Activated effector memory CD4-positive, alpha-beta T cell treated with Interleukin-2 at 50 U/mL for 16 hours (primary cell): ENCODE results near the gene PCNX3.
"Not testable (repeated sequence)": the region's sequence is repeated elsewhere in the genome, so short reads cannot be mapped to it uniquely, and the experiment has no call there.

Experiments used
- DNase-seq: peaks from one replicate; pipeline ENCODE4 v3.0.0-alpha.2; 2020

Gene PCNX3

GRCh38 chr11:65621460-65621859, 5.9 kb downstream of the PCNX3 start:
- DNase-seq = no peak

- no peak for DNase-seq
These were observed 6.4 kb downstream of the PCNX3 start for GRCh38 chr11:65622011-65622410.

GRCh38 chr11:65623177-65623576, 7.6 kb downstream of the PCNX3 start:
- DNase-seq = no peak

- DNase-seq = no peak
These were observed 8.5 kb downstream of the PCNX3 start for GRCh38 chr11:65623852-65624616.

DNA sequence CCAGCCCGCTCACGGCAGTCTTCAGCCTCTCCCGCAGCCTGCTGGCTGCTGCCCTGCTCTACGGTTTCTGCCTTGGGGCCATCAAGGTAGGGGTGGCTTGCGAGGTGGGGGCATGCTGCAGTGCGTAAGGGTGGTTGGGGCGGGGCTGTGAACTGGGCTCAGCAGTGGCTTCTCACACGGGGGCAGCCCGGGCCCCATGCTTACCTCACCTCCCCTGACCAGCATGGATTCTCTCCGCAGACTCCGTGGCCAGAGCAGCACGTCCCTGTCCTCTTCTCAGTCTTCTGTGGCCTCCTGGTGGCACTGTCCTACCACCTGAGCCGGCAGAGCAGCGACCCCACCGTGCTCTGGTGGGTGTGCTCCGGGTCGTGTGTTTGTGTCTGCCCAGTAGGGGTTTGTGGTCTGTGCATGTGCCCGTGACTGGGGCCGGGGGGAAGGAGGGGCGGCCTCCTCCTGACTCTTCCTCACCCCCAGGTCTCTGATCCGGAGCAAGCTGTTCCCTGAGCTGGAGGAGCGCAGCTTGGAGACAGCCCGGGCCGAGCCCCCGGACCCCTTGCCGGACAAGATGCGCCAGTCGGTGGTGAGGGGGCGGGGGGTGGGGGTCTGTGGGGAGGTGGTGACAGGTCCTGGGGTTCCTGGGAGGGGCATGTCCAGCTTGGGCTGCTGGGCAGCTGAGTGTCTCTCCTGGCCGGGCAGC, 9.5 kb downstream of the PCNX3 start:
- DNase-seq = no peak

GRCh38 chr11:65625628-65626342, 10.2 kb downstream of the PCNX3 start:
- peak; percentile 33 for DNase-seq

DNA sequence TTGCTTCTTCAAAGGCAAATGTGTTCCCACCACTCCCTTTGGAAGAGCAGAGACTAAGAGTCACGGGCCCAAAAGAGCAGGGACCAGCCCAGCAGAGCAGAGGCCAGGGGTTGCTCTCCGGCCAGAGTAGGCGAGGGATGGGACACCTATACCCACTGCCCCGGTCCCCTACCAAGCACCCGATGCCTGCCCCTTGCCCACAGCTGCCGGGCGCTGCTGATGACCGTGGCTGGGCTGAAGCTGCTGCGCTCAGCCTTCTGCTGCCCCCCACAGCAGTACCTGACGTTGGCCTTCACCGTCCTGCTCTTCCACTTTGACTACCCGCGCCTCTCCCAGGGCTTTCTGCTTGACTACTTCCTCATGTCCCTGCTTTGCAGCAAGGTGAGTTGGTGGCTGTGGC, 11.6 kb downstream of the PCNX3 start:
- no peak for DNase-seq

GRCh38 chr11:65629579-65629978, 14.0 kb downstream of the PCNX3 start:
- DNase-seq = no peak

DNA sequence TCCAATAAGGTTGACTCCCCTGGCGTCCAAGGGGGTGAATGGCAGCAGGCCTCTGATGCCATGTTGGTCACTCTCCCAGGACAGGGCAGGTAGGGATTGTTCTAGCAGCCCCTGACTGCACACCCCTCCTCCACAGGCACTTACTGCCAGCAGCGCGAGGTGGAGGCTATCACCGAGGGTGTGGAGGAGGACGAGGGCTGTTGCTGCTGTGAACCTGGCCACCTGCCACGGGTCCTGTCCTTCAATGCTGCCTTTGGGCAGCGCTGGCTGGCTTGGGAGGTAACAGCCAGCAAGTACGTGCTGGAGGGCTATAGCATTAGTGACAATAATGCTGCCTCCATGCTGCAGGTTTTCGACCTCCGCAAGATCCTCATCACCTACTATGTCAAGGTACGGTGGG, 14.6 kb downstream of the PCNX3 start:
- no peak for DNase-seq

DNA sequence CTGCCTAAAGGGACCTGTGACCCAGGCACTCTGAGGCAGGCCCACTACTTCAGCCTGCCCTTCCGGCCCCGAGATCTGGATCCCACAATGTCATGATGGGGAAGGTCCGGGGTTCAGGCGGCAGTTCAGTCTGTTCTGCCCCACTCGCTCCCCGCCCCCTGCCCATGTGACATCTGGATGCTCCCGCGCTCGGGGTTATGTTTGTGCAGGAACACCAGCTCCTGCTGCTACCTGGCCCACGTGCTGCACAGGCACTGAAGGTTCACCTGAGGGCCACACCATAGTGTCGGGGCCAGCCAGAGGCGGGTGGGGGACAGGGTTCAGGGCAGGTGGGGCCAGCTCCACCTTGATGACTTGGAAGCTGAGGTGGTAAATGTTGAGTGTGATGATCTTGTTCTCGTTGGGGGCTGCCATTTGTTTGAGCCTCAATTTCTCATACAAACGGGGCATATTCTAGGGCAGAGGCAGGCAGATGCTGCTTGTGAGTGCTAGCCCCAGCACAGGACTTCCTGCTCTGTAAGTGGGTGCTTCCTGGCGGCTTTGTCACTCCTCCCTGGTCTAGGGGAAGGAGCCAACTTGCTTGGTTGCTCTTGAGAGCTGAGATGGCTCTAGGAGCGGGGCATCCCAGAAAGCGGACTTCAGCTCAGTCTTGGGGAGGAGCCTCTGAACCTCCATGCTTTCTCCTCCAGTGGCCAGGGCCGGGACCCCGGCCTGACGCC, 18.0 kb downstream of the PCNX3 start:
- DNase-seq = no peak

DNA sequence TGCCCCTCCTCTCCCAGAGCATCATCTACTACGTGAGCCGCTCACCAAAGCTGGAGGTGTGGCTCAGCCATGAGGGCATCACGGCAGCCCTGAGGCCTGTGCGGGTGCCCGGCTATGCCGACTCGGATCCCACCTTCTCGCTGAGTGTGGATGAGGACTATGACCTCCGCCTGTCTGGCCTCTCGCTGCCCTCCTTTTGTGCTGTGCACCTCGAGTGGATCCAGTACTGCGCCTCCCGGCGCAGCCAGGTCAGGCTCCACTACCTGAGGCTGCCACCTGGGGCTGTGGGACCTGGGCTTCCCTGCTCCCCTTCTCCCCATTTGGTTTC, 18.5 kb downstream of the PCNX3 start:
- no peak for DNase-seq

- DNase-seq = no peak
These were observed 18.9 kb downstream of the PCNX3 start for GRCh38 chr11:65634440-65634839.

GRCh38 chr11:65634905-65635731, 19.5 kb downstream of the PCNX3 start:
- no peak for DNase-seq

GRCh38 chr11:65636108-65637031, 20.8 kb downstream of the PCNX3 start:
- DNase-seq = no peak

GRCh38 chr11:65637032-65637557, 21.5 kb downstream of the PCNX3 start:
- no peak for DNase-seq

- DNase-seq = peak; percentile 65
These were observed 22.3 kb downstream of the PCNX3 start, which contains the start of gene SIPA1 for GRCh38 chr11:65637794-65638419. TSS of gene SIPA1 (plus strand) at chr11:65638101. CDS start at chr11:65640922, 2,821 bp downstream.

DNA sequence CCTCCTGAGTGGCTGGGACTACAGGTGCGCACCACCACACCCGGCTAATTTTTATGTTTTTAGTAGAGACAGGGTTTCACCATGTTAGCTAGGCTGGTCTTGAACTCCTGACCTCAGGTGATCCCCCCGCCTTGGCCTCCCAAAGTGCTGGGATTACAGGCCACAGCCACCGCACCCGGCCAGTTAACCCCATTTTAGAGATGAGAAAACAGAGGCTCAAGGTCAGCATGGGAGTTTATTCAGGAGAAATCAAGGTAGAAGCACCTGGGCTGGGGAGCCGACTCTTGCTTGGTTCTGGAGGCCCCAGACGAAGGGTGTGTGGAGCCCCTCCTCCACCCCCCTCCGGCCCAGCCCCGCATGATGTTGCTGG, 23.6 kb downstream of the PCNX3 start:
- not testable (repeated sequence) for DNase-seq

GRCh38 chr11:65639623-65640482, 24.3 kb downstream of the PCNX3 start:
- peak; percentile 63 for DNase-seq
